Non-pigmented ciliary epithelial cell (primary cell): ENCODE data around the gene ATP5PB.

ENCODE experiments used
- DNase-seq: peaks from one replicate; pipeline ENCODE4 v3.0.0-alpha.2; 2010; ENCODE audit warnings: low read depth

ATP5PB gene

DNA sequence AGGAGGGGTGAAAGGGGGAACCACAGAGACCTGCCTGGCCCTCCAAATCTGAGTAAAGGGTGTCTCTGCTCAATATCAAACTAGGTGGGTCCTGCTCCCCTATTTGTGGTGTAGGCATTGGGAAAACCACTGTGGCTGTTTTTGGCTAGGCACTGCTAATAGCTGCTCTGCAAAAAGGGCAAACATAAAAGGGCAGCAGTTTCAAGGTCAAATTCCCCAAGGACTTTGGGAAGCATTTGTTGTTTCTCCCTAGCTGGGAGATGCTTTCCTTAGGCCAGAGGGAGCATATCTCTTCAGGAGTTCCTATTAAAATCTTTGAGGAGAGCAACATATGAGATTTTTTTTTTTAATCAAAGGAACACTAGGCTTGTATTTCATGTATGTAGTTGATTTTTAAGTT, 26.9 kb downstream of the ATP5PB start:
- DNase-seq: no peak

DNA sequence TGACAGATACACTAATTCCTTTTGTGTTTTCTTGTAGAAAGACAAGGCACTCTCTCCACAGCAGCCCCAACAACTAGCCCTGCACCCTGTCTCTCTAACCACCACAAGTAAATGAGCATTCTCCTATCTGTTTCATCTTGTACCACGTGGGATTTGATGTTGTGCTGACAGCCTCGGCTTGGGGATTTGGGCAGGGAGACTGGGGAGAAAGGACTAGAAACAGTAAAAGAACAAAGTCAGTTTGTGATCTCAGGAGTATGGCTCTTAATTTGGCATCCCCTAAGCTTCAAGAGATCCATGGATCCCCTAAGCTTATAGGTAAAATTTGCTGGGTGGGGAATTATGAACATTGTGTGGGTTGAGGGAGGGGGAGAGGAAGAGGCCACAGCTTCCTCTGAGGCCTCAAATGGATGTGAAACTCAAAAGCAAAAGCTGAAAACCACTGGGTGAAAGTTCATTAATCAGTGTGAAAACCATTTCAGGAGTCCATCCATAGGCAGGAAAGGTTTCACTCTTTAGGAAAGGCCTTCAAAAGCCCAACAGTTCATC, 27.6 kb downstream of the ATP5PB start:
- no peak for DNase-seq

- DNase-seq: no peak
Measured at GRCh38 chr1:111480674-111481073, 31.4 kb downstream of the ATP5PB start.

DNA sequence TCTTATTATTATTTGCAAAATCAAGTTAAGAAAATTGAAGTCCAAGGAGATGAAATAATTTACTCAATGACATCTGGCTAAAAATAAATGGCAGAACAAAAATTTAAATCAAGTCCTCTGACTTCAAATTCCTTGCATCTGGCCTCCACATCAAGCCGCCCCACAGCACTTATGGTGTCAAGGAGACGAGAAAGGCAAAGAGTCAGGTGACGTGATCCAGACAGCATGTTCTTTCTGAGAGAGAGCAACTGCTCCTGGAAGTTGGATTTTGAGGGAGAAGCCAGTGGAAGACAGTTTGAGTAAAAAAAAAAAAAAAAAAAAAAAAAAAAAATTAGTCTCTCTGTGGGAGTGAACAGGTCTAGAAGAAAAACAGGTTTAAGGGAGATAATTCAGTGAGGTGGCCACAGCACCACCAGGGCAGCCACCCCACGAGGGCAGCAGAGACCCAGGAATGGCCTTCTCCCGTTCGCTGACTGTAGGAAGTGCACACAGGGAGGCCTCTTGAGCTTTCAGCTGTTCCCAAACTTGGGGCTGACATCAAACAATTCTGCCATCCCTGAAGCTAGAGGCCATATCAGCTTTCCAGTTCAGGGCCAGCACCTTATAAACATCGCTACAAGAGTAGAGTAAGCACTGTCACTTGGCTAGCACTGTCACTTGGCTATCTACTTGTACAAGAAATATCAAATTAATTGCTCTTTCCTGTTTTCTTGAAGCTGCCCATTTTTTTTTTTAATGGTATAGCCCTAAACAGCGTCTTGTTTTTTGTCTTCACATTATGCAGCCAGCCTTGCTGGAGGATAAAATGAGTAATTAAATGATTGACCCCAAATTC, 32.3 kb downstream of the ATP5PB start:
- DNase-seq: no peak

DNA sequence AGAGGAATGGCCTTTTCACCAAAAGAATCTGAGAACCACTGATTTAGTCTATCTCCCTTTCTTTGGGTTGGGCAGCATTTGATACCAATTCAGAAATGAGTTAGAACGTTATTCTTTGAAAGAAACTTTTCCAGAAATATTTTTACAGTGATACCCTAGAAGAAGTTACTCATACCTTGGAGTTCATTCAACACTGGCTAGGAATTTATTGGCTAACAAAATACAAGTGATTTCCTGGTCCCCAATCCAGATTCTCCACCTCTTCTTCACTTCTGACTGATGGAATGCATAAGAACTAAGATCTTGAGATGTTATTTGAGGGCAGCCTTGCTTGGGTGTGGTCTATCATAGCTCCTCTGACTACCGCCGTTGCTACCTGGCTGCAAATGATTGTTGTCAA, 33.9 kb downstream of the ATP5PB start:
- no peak for DNase-seq

DNA sequence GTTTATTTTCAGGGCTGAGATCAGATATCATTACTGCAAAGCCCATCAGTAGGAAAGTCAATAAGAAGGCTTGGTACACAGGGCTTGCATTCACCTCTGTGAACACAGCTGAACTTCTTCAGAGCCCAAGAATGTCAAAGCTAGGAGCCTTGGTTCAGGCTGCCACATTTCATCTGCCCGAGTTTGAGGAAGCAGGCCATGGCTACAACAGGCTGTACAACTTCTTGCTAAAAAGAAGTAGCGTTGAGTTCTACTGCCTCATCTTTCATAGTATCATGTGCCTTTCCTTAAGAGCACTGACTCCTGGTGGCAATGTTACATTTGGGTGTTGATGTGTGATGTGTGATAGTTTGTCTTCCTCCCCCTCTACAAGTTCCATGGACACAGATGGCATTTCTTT, 34.6 kb downstream of the ATP5PB start:
- DNase-seq: no peak

DNA sequence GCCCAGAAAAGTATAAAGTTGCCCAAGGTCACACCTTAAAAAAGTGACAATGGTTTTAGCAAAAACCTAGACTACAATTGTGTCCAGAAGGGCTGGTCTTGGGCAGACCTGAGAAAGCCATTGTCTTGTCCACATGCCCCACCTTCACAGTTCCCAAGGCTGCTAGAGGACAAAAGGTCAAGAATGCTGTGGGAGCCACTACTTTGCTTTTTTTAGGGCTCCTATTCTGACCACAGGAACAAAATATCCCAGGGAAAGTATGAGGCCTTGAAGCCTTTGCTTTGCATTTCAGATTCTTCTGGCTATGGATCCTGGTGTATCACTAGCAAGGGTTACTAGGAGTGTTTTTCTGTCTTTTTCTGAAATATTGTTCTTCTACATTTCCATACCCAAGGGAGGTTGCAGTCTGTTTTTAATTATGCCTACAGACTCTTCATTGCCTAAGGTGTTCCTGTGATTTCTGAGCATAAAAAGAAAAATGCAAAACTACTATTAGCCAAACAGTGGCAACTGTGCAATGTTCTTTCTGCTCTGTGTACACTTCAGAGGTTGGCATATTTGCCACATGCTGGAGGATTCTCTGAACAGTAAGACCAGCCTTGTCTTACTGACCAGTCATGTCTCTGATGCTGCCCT, 35.2 kb downstream of the ATP5PB start:
- no peak for DNase-seq

DNA sequence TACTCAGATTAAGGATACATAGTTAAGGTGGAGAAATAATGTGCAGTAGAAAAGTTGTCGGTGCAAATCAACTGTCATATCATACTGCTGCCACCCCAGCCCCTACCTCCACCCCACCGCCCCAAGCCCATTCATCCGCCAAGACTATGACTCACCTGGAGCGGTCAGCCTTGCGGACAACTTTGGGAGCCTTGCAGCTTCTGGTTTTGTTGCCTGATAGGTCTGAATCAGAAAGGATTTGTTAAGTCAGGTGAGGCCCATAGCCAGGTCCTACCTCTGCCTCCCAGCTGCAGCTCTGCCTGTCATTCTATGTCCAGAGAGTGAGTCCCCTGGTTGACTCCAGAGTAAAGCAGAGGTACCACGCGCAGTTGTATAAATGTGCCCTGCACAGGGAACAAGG, 37.2 kb downstream of the ATP5PB start:
- no peak for DNase-seq

DNA sequence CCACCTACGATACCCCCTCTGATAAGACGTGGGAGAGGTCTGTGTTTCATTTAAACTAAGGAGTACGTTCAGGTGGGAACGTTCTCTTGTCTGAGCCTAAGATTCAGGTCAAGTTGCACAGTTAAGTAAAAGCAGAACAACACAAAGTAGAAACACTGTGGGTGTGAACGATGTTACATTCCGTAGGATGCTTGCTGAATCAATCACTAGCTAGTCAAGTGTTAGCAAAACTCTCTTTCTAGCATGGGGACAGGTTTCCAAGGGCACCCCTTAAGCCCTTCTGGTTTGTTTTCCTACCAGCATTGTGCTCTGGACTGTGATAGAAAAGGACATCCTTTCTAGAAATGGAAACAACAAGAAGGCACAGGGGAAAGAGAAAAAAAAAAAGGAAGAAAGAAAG, 37.9 kb downstream of the ATP5PB start:
- DNase-seq: no peak

- no peak for DNase-seq
Measured at GRCh38 chr1:111488669-111489068, 39.4 kb downstream of the ATP5PB start.

GRCh38 chr1:111489604-111490003, 40.3 kb downstream of the ATP5PB start:
- no peak for DNase-seq

DNA sequence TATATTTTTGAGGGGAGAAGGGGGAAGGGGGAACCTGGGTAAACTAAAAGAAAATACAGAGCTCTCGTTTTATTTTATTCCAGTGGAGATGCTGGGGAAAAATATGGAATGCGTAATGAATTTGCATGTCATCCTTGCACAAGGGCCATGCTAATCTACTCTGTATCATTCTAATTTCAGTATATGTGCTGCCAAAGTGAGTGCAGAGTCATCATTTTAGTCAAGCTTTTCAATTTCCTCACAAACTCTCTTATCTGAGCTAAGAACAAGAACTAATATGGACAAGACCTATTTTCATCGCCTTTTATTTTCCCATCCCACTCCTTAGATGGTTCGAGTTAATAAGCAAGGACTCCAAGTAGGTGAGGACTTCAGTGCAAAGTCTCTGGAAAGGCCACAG, 41.0 kb downstream of the ATP5PB start:
- no peak for DNase-seq

- DNase-seq: no peak
Measured at GRCh38 chr1:111491070-111491469, 41.8 kb downstream of the ATP5PB start.

DNA sequence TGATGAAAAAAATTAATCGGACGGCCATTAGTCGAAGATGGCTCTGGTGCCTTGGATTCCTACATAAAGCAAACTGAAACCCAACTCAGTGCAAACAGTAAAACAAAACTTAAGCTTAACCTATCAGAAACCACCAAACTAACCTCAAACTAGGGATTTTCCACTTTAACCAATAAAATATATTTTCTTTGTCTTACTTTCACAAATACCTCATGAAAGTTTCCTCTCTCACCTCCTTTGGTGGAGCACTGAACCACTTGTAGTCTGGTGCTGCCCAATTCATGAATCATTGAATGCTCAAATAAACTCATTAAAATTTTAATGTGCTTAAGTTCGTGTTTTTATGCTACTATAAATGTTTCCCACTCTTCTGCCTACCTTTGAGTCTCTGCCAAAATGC, 47.1 kb downstream of the ATP5PB start:
- no peak for DNase-seq

DNA sequence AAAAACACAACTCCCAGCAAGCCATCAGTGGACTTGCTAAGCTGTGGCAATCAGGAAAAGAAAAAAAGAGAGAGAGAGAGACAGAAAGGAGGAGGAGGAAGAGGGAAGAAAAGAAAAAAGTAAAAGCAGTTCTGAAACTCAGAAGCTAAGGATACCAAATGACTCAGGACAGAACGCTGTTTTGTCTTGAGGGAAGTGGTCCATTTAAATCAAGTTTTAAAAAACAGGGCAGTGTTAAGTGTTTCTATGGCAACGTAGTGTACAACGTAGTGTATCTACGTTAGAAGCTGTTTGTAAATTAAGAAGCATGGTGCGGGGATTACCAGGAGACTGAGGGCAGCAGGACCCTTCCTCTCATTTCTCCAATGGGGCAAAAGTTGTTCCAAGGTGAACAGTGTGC, 48.3 kb downstream of the ATP5PB start:
- no peak for DNase-seq

- DNase-seq: no peak
Measured at GRCh38 chr1:111499026-111499785, 49.9 kb downstream of the ATP5PB start.

DNA sequence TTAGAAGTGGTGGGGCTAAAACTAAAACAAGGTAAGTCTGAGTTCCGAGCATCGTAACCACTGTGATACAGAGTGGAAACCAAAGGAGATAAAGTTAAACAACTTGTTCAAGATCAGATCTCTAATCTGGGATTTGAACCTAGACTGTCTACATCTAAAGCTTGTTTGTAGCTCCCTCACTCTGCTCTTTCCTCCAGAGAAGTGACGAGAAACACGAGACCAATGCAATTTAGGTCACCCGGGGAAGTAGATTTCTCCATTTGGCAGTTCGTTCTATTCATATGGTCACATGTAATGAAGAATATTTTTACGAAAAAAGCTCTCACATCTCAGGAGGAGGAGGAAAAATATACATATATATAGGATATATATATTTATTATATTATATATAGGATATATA, 52.4 kb downstream of the ATP5PB start:
- no peak for DNase-seq

DNA sequence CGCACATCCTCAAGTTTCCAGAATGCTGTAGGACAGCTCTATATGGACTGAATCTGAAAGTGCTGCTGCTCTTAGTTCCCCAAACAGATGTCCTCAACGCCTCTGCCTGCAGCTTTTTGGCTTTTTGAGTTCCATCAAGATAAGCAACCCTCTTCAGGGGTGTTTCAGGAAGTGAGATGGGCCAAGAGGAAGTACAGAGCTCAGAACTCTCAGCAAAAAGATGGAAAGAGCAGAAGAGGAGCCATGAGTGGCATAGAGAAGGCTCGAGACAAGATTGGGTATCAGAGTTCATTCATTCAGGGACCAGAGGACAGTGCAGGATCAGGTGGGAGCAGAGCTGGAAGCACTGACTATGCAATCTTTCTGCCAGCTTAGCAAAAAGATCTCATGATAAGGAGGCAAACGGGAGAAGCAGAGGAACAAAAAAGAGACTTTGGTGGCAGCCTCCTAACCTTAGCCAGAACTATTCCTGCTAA, 54.4 kb downstream of the ATP5PB start, which contains the start of the genes ADORA3 and TMIGD3:
ADORA3 (minus strand) TSS at position 49 of the 476 bp plus-strand sequence. CDS start 279 bp downstream, outside the sequence.
TMIGD3 (minus strand) TSS at position 49 of the 476 bp plus-strand sequence. CDS start 279 bp downstream, outside the sequence.
- DNase-seq: no peak

DNA sequence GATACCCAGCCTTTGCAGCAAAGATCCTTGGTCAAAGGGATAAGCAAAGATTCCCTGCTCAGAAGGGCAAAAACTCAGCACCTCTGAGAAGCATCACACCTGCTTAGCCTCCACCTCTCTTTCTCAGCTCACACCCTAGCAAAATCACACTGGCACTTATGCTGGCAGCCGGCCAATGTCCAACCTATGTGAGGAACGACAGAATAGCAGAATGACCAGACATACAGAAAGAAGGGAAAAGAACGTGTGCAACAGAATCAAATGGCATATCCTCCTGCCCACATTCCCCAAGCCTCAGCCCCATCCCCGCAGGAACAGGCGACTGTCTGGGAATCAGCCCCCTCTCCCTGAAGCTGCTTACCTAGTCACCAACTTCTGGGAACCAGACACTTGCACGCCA, 54.8 kb downstream of the ATP5PB start:
- DNase-seq: no peak

- no peak for DNase-seq
Measured at GRCh38 chr1:111505641-111506119, 56.4 kb downstream of the ATP5PB start.

DNA sequence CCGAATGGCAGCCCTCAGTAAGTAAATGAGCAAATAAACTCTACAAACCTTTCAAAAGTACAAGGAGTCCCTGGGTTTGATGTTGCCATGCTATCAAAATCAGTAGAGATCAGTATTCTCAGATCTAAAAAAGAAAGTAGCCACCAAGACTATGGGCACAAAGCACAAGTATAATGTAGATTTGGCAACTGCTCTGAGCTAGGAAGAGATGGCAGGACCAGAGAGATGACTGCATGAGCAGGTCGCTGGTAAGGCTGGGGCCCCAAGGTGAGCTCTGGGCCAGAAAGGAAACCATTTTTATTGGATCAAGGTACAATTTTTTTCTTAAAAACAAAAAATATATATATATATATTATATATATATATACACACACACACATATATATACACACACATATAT, 57.3 kb downstream of the ATP5PB start:
- DNase-seq: no peak
